Right lobe of liver (tissue), 6 donors: Measurements from ENCODE around the gene PPP6R1. TPM values are rescaled to one million over a fixed set of nuclear protein-coding genes. Genes with fewer than 3 reads are reported as not detected.

ENCODE experiments used
- ATAC-seq, 4 donors: fragments of 200-7000 bp; cut with Tn5 transposase; one replicate each; pipeline ENCODE4 v1.9.1; 2020; ENCODE audit warnings: mild to moderate bottlenecking in 4 of 4, moderate library complexity in 4 of 4
- DNase-seq, 3 donors: peaks; one replicate each; pipeline ENCODE4 v3.0.0-alpha.2; 2020
- H3K27ac ChIP-seq, 3 donors: fragments of 200-600 bp; one replicate each; pipeline ENCODE4 v1.8.0; 2022
- H3K27me3 ChIP-seq, 2 donors: fragments of 200-600 bp; one replicate each; pipeline ENCODE4 v1.8.0; 2022
- H3K36me3 ChIP-seq, 4 donors: fragments of 200-600 bp; sonication (generic) in 1 of 4; one replicate each; pipeline versions ENCODE4 v1.5.1 to v1.8.0; 2017 to 2022; ENCODE audit warnings: control low read depth in 1 of 4
- H3K4me1 ChIP-seq, 4 donors: fragments of 200-600 bp; sonication (generic) in 1 of 4; one replicate each; pipeline versions ENCODE4 v1.5.1 to v1.8.0; 2017 to 2022; ENCODE audit warnings: control low read depth in 1 of 4
- H3K4me3 ChIP-seq, 3 donors: fragments of 200-600 bp; one replicate each; pipeline ENCODE4 v1.8.0; 2022
- H3K9me3 ChIP-seq, 4 donors: fragments of 200-600 bp; sonication (generic) in 1 of 4; one replicate each; pipeline versions ENCODE4 v1.5.1 to v1.8.0; 2017 to 2022; ENCODE audit warnings: control low read depth in 1 of 4
- POLR2A ChIP-seq: fragments of 450-650 bp; IDR thresholded peaks from one replicate; pipeline ENCODE4 v1.6.1; 2017; ENCODE audit warnings: antibody characterized with exemption, mild to moderate bottlenecking
- WGBS: methylation state at CpG from one replicate; pipeline ENCODE4 v1.1.6; 2018; ENCODE audit warnings: low coverage, low lambda C conversion rate; ENCODE audit not compliant: insufficient coverage; ENCODE audit errors: missing lambda C conversion rate; 5-methylcytosine and 5-hydroxymethylcytosine counted together
- intact Hi-C, 2 donors: fragments of 100-400 bp; cut with DNase I; formaldehyde crosslinking; loops; one replicate each; pipeline versions ENCODE4 v1.11.2 to v1.14.1; 2022
- total RNA-seq, 6 experiments: library from RNA; depleted of rRNA in 2 of 6; stranded (reverse); fragments of >200 nt in 2 of 6; fragmentation: NEBNext Ultra II Directional in 3 of 6; extraction: Animal tissue kit (Norgen Biotek cat#: 25700) in 3 of 6; gene quantifications; one replicate each; pipeline versions ENCODE4 v1.1.0 to v1.2.4, GENCODE V29; 2016 to 2023
- TF ChIP-seq, protein P1 (sequence below), 4 donors: fragments of 200-600 bp in 3 of 4; fragments of 450-650 bp in 1 of 4; IDR thresholded peaks; one replicate each; pipeline versions ENCODE4 v1.5.1 to v1.8.0; 2016 to 2022; ENCODE audit warnings: antibody characterized with exemption in 4 of 4, mild to moderate bottlenecking in 2 of 4
- donor health status: DM: no; HTN: yes; CAD: no.
- donor health status: DM: no; HTN: no; CAD: no.
- donor health status: DM: no; HTN: no; CAD: no.
- donor health status: DM: no; HTN: yes; CAD: no.
- donor health status: DM: no; HTN: yes; CAD: no.

PPP6R1 gene
- total RNA-seq, 6 experiments from 2014 or later, result 26.4 to 39.6 (median 30.2) TPM

DNA sequence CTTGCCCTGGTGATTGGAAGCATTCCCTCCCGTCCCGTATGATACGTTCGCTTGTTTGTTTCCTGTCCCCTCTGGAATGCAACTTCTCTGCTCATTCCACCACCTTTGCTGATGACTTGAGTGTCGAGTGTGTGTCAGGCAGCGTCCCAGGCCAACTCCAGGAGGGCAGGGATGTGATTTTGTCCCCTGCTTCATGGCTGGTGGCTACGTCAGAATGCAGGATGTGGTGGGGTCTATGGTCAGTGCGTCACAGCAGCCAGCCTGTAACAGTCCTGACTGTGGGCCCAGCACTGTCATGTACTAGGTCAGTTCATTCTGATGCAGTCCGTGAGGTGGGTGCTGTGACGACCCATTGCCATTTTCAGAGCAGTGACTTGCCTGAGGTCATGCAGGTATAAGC lies 41.2 kb upstream of the PPP6R1 start:
- Histone ChIP-seq H3K9me3 (no peaks in the 10 kb centered on the region), H3K4me3 (no peak overlapping the region), H3K27me3 (no peaks in the 10 kb centered on the region), H3K27ac (no peak overlapping the region), H3K4me1 (no peaks in the 10 kb centered on the region), H3K36me3 (no peaks in the 10 kb centered on the region)
- TF ChIP-seq, protein P1, sequence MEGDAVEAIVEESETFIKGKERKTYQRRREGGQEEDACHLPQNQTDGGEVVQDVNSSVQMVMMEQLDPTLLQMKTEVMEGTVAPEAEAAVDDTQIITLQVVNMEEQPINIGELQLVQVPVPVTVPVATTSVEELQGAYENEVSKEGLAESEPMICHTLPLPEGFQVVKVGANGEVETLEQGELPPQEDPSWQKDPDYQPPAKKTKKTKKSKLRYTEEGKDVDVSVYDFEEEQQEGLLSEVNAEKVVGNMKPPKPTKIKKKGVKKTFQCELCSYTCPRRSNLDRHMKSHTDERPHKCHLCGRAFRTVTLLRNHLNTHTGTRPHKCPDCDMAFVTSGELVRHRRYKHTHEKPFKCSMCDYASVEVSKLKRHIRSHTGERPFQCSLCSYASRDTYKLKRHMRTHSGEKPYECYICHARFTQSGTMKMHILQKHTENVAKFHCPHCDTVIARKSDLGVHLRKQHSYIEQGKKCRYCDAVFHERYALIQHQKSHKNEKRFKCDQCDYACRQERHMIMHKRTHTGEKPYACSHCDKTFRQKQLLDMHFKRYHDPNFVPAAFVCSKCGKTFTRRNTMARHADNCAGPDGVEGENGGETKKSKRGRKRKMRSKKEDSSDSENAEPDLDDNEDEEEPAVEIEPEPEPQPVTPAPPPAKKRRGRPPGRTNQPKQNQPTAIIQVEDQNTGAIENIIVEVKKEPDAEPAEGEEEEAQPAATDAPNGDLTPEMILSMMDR (IDR thresholded peaks at IDR 0.05), result no peak
- TF ChIP-seq POLR2A, result no peak
- intact Hi-C loops, result loop anchor here (10.0 kb wide), 3 partner anchors 75 to 115 kb away; partner anchors contain the start of genes IL11 (in 1 of the 2), TMEM190 (in 1 of the 2) and UBE2S (in 1 of the 2)
- DNase-seq (no peak), ATAC-seq (no peak)
- 69% methylated on average over 4 of the region's 10 CpGs for WGBS

GRCh38 chr19:55297267-55297666 lies 38.5 kb upstream of the PPP6R1 start:
- TF ChIP-seq, protein P1 (IDR thresholded peaks at IDR 0.05), result no peak
- TF ChIP-seq POLR2A, result no peak
- H3K36me3 ChIP-seq, result no peaks in the 10 kb centered on the region
- WGBS, result 88% methylated on average over 6 of the region's 10 CpGs
- H3K4me1 ChIP-seq, result no peaks in the 10 kb centered on the region
- no peaks in the 10 kb centered on the region for H3K9me3 ChIP-seq
- intact Hi-C loops, result loop anchor here (10.0 kb wide), 2 partner anchors 78 to 118 kb away; partner anchors contain the start of genes IL11 (in 1 of the 2) and TMEM190 (in 1 of the 2)
- H3K27me3 ChIP-seq, result no peaks in the 10 kb centered on the region
- ATAC-seq (no peak), DNase-seq (no peak)
- H3K27ac ChIP-seq, result no peak overlapping the region
- H3K4me3 ChIP-seq, result no peak overlapping the region

- TF ChIP-seq, protein P1 (IDR thresholded peaks at IDR 0.05), result no peak
- TF ChIP-seq POLR2A, result no peak
- no peak overlapping the region for H3K4me3 ChIP-seq
- no peaks in the 10 kb centered on the region for H3K36me3 ChIP-seq
- no peaks in the 10 kb centered on the region for H3K9me3 ChIP-seq
- DNase-seq, result no peak
- H3K4me1 ChIP-seq, result no peaks in the 10 kb centered on the region
- no peak overlapping the region for H3K27ac ChIP-seq
- no peaks in the 10 kb centered on the region for H3K27me3 ChIP-seq
- no peak for ATAC-seq
- intact Hi-C loops, result no loop called here
- 80% methylated on average over 1 of the region's 9 CpGs for WGBS
These were observed 30.4 kb upstream of the PPP6R1 start for GRCh38 chr19:55289117-55289796.

DNA sequence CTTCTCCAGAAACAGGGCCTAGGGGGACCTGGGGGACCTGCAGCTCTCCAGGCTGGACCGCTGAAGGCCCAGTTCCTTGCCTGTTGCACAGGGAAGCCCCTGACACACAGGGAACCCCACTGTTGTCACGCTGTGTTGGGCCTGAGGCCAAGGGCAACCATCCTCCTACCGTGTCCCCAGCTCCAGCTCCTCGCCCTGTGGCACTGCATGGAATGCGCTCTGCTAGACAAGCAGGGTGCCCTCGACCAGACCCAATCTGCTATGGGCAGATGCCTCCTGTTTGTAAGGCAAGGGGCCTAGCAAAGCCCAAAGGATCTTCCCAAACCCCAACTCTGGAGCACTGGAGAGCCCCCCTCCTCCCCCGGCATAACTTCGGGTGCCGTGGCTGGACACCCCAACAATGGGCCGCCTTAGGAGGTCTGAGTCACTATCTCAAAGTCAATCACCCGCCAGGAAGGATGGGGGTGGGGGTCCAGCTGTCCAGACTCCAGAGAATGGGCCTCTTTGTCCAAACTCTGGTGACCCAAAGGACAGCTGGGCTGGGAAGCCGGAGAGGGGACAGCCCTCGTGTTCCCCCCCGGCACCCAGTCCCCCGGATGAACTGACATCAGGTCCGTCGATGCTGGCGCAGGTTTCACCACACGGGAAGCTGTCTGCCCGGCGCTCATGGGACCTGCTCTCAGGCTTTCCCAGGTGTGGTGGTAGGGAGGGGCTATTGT lies 28.7 kb upstream of the PPP6R1 start:
- H3K36me3 ChIP-seq, result no peaks in the 10 kb centered on the region
- intact Hi-C loops, result no loop called here
- TF ChIP-seq, protein P1 (IDR thresholded peaks at IDR 0.05), result no peak
- no peak for TF ChIP-seq POLR2A
- no peaks in the 10 kb centered on the region for H3K9me3 ChIP-seq
- 67% methylated on average over 1 of the region's 21 CpGs for WGBS
- DNase-seq, result no peak
- no peak overlapping the region for H3K4me3 ChIP-seq
- H3K4me1 ChIP-seq, result no peaks in the 10 kb centered on the region
- ATAC-seq, result no peak
- no peaks in the 10 kb centered on the region for H3K27me3 ChIP-seq
- no peak overlapping the region for H3K27ac ChIP-seq
